Thyroid gland (tissue), 4 donors: Measurements from ENCODE around the gene TMEM220.

Experiments
- POLR2A ChIP-seq, 2 donors: fragments of 450-650 bp; IDR thresholded peaks; one replicate each; pipeline ENCODE4 v1.6.1; 2017; ENCODE audit warnings: antibody characterized with exemption in 2 of 2, mild to moderate bottlenecking in 2 of 2, moderate library complexity in 1 of 2
- TF ChIP-seq, protein P1 (sequence below), 6 experiments: fragments of 200-600 bp in 3 of 6; fragments of 450-650 bp in 3 of 6; sonication (generic) in 3 of 6; IDR thresholded peaks; one replicate each; pipeline ENCODE4 v1.5.1; 2016 to 2019; ENCODE audit warnings: antibody characterized with exemption in 6 of 6, mild to moderate bottlenecking in 2 of 6, inconsistent platforms in 1 of 6, moderate library complexity in 1 of 6

GRCh38 chr17:10739386-10739785 is 9.6 kb upstream of the TMEM220 start:
- TF ChIP-seq, protein P1, sequence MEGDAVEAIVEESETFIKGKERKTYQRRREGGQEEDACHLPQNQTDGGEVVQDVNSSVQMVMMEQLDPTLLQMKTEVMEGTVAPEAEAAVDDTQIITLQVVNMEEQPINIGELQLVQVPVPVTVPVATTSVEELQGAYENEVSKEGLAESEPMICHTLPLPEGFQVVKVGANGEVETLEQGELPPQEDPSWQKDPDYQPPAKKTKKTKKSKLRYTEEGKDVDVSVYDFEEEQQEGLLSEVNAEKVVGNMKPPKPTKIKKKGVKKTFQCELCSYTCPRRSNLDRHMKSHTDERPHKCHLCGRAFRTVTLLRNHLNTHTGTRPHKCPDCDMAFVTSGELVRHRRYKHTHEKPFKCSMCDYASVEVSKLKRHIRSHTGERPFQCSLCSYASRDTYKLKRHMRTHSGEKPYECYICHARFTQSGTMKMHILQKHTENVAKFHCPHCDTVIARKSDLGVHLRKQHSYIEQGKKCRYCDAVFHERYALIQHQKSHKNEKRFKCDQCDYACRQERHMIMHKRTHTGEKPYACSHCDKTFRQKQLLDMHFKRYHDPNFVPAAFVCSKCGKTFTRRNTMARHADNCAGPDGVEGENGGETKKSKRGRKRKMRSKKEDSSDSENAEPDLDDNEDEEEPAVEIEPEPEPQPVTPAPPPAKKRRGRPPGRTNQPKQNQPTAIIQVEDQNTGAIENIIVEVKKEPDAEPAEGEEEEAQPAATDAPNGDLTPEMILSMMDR (IDR thresholded peaks at IDR 0.05) = no peak
- TF ChIP-seq POLR2A (IDR thresholded peaks at IDR 0.05) = no peak
